ENCODE measurements around the gene FBXO28.

DNA sequence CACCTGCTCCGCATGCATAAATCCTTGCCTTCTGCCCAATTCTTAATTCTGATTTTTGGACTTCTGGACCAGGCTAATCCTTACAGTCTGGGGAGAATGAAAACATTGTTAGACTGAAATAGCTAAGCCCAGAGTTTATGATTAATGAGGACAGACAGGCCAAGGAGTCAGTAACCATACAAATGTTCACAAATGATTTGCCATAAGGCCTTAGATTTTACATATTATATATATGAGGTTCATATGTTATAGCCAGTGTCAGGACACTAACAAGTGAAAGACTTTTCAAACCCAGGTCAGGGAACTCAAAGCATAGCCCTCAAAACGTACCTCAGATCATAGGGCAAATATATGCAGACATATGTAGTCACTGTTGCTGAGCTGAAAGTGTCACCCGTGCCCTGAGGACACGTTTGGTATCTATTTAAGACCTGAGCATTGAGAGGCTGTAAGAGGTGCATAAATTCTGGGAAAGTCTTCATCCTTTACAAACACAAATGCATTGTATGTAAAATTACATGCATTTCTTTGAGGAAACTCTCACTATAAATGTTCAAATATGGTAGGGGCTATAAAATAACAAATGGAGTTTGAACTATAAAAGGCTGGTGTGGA lies 45.3 kb upstream of the FBXO28 start:
- TF ChIP-seq, protein P1, sequence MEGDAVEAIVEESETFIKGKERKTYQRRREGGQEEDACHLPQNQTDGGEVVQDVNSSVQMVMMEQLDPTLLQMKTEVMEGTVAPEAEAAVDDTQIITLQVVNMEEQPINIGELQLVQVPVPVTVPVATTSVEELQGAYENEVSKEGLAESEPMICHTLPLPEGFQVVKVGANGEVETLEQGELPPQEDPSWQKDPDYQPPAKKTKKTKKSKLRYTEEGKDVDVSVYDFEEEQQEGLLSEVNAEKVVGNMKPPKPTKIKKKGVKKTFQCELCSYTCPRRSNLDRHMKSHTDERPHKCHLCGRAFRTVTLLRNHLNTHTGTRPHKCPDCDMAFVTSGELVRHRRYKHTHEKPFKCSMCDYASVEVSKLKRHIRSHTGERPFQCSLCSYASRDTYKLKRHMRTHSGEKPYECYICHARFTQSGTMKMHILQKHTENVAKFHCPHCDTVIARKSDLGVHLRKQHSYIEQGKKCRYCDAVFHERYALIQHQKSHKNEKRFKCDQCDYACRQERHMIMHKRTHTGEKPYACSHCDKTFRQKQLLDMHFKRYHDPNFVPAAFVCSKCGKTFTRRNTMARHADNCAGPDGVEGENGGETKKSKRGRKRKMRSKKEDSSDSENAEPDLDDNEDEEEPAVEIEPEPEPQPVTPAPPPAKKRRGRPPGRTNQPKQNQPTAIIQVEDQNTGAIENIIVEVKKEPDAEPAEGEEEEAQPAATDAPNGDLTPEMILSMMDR (IDR thresholded peaks at IDR 0.05), result no peak
- TF ChIP-seq POLR2AphosphoS5 (IDR thresholded peaks at IDR 0.05) (no peak), POLR2A (IDR thresholded peaks at IDR 0.05) (no peak)

Measured in breast epithelium (tissue), 3 donors.